Neural cell (in vitro differentiated cells): Measurements from ENCODE around the gene CDRT4. TPM values are rescaled to one million over a fixed set of nuclear protein-coding genes. Genes with fewer than 3 reads are reported as not detected.

Experiments
- H2AFZ ChIP-seq: fragments of 200-600, 300-800 bp; sonication (generic), shearing (Covaris generic); 2 replicates; pipeline ENCODE4 v1.6.0; 2014; ENCODE audit warnings: low read depth, mild to moderate bottlenecking, antibody characterized with exemption, low read length, moderate library complexity
- H3F3A ChIP-seq: fragments of 200-600 bp; shearing (Covaris generic); 2 replicates; pipeline ENCODE4 v1.6.1; 2016; ENCODE audit warnings: mild to moderate bottlenecking, moderate library complexity, mixed read lengths, antibody characterized with exemption, low read length; ENCODE audit not compliant: insufficient read depth, poor library complexity, severe bottlenecking
- H3K27ac ChIP-seq: fragments of 200-600, 300-800 bp; sonication (generic), shearing (Covaris generic); 2 replicates; pipeline ENCODE4 v1.5.1; 2014; ENCODE audit warnings: mild to moderate bottlenecking, low read length, moderate library complexity
- H3K27me3 ChIP-seq: fragments of 300-800, 200-600 bp; sonication (generic), shearing (Covaris generic); 2 replicates; pipeline ENCODE4 v1.6.0; 2014; ENCODE audit warnings: mild to moderate bottlenecking, low read depth, low read length, moderate library complexity; ENCODE audit not compliant: insufficient read depth
- H3K36me3 ChIP-seq: fragments of 300-800, 200-600 bp; sonication (generic), shearing (Covaris generic); 2 replicates; pipeline ENCODE4 v1.5.1; 2014; ENCODE audit warnings: mild to moderate bottlenecking, antibody characterized with exemption, low read length, moderate library complexity; ENCODE audit not compliant: insufficient read depth
- H3K4me2 ChIP-seq: fragments of 300-800, 200-600 bp; sonication (generic), shearing (Covaris generic); 2 replicates; pipeline ENCODE4 v1.6.0; 2014; ENCODE audit warnings: mild to moderate bottlenecking, low read length
- H3K4me3 ChIP-seq: fragments of 300-800, 200-600 bp; sonication (generic), shearing (Covaris generic); 2 replicates; pipeline ENCODE4 v1.5.1; 2014; ENCODE audit warnings: mild to moderate bottlenecking, low read length, moderate library complexity
- H3K79me2 ChIP-seq: fragments of 200-600 bp; shearing (Covaris generic); replicated peaks from 2 replicates; pipeline ENCODE4 v1.6.0; 2014; ENCODE audit warnings: mild to moderate bottlenecking, low read length, moderate library complexity; ENCODE audit not compliant: insufficient read depth
- H3K9ac ChIP-seq: fragments of 300-800, 200-600 bp; sonication (generic), shearing (Covaris generic); 2 replicates; pipeline ENCODE4 v1.6.1; 2016; ENCODE audit warnings: mild to moderate bottlenecking, low read length, mixed read lengths
- H3K9me2 ChIP-seq: fragments of 200-600 bp; shearing (Covaris generic); 2 replicates; pipeline ENCODE4 v1.6.1; 2016; ENCODE audit warnings: mild to moderate bottlenecking, low read length, mixed read lengths; ENCODE audit not compliant: insufficient read depth
- H3K9me3 ChIP-seq: fragments of 200-600, 300-800 bp; sonication (generic), shearing (Covaris generic); 2 replicates; pipeline ENCODE4 v1.6.1; 2016; ENCODE audit warnings: mild to moderate bottlenecking, mixed run types, low read length, moderate library complexity, mixed read lengths
- H4K20me1 ChIP-seq: fragments of 200-600 bp; shearing (Covaris generic); 2 replicates; pipeline ENCODE4 v1.6.1; 2016; ENCODE audit warnings: mild to moderate bottlenecking, mixed run types; ENCODE audit not compliant: insufficient read depth
- EP300 ChIP-seq: fragments of 450-650 bp; conservative IDR thresholded peaks from 2 replicates; pipeline ENCODE4 v1.6.1; 2014; ENCODE audit warnings: antibody characterized with exemption, mild to moderate bottlenecking, moderate library complexity; ENCODE audit not compliant: poor library complexity, severe bottlenecking
- EZH2 ChIP-seq: fragments of 200-600, 300-800 bp; shearing (Covaris generic), sonication (generic); IDR thresholded peaks from 2 replicates; pipeline ENCODE4 v1.6.1; 2014; ENCODE audit warnings: antibody characterized with exemption, low read length, borderline replicate concordance, mild to moderate bottlenecking; ENCODE audit not compliant: insufficient read depth, poor library complexity, severe bottlenecking
- MXI1 ChIP-seq: fragments of 450-650 bp; conservative IDR thresholded peaks from 2 replicates; pipeline ENCODE4 v1.6.1; 2014; ENCODE audit warnings: antibody characterized with exemption, mild to moderate bottlenecking; ENCODE audit not compliant: poor library complexity, severe bottlenecking
- POLR2AphosphoS5 ChIP-seq: IDR thresholded peaks from 2 replicates; pipeline ENCODE4 v1.6.1; 2012
- RAD21 ChIP-seq: fragments of 450-650 bp; conservative IDR thresholded peaks from 2 replicates; pipeline ENCODE4 v1.6.1; 2014; ENCODE audit warnings: antibody characterized with exemption, mild to moderate bottlenecking, moderate library complexity
- SMC3 ChIP-seq: fragments of 450-650 bp; conservative IDR thresholded peaks from 2 replicates; pipeline ENCODE4 v1.6.1; 2014; ENCODE audit warnings: antibody characterized with exemption, mild to moderate bottlenecking, moderate library complexity; ENCODE audit not compliant: poor library complexity
- polyA plus RNA-seq: library from polyadenylated mRNA; depleted of rRNA; stranded (reverse); fragments of >200 nt; gene quantifications from 2 replicates; pipeline ENCODE4 v1.2.3, GENCODE V29; 2014
- TF ChIP-seq, protein P1 (sequence below): IDR thresholded peaks from 2 replicates; pipeline ENCODE4 v1.6.1; 2012; ENCODE audit warnings: borderline replicate concordance
- TF ChIP-seq, protein P2 (sequence below): fragments of 450-650 bp; IDR thresholded peaks from 2 replicates; pipeline ENCODE4 v1.5.1; 2014; ENCODE audit warnings: antibody characterized with exemption, mild to moderate bottlenecking, moderate library complexity; ENCODE audit not compliant: poor library complexity, severe bottlenecking

Gene CDRT4
- polyA plus RNA-seq, 1 donor from 2014 or later = 22.5 TPM

DNA sequence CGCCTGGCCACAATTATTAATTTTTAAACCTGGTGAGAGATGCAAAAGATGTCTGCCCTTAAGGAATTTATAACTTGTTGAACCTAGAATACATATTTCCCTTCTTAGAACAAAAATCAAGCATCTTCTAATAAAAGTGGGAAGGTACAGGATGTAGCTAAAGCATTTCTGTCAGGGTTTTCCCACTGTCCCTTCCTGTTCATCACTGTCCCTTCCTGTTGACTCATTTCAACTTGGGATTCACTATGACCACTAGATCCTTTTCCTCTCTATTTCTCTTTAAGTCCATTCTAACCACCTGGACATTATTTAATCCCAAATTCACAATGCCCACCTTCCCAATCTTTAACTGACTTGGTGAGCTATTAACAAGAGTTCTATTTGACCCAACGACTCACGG, 33.9 kb upstream of the CDRT4 start:
- no peak overlapping the region for H3K4me3 ChIP-seq
- H3F3A ChIP-seq = no peaks in the 10 kb centered on the region
- no peaks in the 10 kb centered on the region for H3K9me2 ChIP-seq
- peaks cover 4% of the 10 kb centered on the region for H3K36me3 ChIP-seq
- no peaks in the 10 kb centered on the region for H3K79me2 ChIP-seq
- no peaks in the 10 kb centered on the region for H4K20me1 ChIP-seq
- TF ChIP-seq POLR2AphosphoS5 = no peak
- no peak for TF ChIP-seq SMC3
- no peak for TF ChIP-seq EP300
- TF ChIP-seq RAD21 = no peak
- no peaks in the 10 kb centered on the region for H3K27me3 ChIP-seq
- no peak overlapping the region for H3K27ac ChIP-seq
- H2AFZ ChIP-seq = no peak overlapping the region
- H3K4me2 ChIP-seq = no peak overlapping the region
- H3K9ac ChIP-seq = no peak overlapping the region
- no peaks in the 10 kb centered on the region for H3K9me3 ChIP-seq

DNA sequence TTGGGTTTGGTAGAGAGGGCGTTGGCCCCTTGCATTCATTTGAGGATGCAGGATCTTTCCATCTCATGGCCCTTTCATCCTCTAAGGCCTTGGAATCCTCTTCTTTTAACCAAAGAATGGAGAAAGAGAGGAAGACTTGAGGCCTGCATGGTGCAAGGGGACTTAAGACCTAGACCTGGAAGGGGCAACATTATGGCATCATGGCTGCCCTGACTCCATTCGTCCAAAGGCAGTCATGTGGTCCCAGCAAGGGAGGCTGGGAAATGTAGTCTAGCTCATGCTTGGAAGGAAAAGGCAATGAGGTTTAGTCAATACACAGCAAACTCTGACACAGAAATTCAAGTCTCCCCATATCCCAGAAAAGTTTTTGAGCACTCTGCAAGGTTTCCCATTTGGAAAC, 30.7 kb upstream of the CDRT4 start:
- Histone ChIP-seq H2AFZ (no peak overlapping the region), H3K27me3 (no peaks in the 10 kb centered on the region), H3K36me3 (peaks cover 4% of the 10 kb centered on the region), H3K79me2 (no peaks in the 10 kb centered on the region), H3K4me3 (no peak overlapping the region), H3K9me3 (no peaks in the 10 kb centered on the region), H3K9me2 (no peaks in the 10 kb centered on the region), H3F3A (no peaks in the 10 kb centered on the region), H3K9ac (no peak overlapping the region), H3K27ac (no peak overlapping the region), H3K4me2 (no peak overlapping the region), H4K20me1 (no peaks in the 10 kb centered on the region)
- no peak for TF ChIP-seq EP300
- TF ChIP-seq, protein P1, sequence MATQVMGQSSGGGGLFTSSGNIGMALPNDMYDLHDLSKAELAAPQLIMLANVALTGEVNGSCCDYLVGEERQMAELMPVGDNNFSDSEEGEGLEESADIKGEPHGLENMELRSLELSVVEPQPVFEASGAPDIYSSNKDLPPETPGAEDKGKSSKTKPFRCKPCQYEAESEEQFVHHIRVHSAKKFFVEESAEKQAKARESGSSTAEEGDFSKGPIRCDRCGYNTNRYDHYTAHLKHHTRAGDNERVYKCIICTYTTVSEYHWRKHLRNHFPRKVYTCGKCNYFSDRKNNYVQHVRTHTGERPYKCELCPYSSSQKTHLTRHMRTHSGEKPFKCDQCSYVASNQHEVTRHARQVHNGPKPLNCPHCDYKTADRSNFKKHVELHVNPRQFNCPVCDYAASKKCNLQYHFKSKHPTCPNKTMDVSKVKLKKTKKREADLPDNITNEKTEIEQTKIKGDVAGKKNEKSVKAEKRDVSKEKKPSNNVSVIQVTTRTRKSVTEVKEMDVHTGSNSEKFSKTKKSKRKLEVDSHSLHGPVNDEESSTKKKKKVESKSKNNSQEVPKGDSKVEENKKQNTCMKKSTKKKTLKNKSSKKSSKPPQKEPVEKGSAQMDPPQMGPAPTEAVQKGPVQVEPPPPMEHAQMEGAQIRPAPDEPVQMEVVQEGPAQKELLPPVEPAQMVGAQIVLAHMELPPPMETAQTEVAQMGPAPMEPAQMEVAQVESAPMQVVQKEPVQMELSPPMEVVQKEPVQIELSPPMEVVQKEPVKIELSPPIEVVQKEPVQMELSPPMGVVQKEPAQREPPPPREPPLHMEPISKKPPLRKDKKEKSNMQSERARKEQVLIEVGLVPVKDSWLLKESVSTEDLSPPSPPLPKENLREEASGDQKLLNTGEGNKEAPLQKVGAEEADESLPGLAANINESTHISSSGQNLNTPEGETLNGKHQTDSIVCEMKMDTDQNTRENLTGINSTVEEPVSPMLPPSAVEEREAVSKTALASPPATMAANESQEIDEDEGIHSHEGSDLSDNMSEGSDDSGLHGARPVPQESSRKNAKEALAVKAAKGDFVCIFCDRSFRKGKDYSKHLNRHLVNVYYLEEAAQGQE = no peak
- no peak for TF ChIP-seq SMC3
- no peak for TF ChIP-seq MXI1

DNA sequence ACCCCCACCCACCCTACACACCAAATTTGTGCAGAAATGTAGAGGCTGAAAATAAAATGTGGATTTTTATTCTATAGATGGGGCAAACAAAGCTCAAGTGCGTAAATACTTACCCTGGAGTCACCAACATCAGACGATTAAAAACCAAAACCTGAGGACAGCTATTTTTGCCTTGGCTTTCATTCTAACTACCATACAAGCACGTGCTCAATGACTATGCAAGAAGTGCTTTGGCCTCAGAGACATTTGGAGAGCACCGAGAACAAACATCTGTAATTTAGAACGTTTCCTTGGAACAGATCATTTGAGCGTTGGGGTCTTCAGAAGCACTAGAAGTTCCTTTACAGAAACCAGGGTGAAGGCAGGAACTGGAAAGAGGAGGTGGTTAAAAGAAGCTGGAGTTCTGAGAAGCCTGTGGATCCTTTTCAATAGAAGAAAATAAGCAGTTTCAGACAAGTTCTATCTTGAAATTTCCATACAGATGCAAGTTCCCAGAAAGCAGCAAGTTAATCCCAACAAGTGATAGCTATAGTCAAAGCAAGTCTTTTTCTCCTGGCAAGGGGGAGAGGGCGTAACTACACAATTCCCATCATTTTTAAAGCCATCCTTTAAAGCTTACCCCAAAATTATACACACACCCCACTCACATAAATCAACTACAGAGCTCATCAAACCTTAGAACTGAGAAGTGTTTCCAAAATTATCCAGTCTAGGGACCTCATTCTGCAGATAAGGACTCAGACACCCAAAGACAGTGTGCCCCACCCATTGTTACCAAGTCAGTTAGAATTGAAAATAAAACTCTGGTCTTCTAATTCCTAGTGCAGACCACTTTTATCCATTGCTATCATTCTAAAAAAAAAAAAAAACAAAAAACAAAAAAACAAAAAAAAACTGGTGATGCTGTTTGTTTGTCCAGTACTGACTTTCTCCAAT, 29.6 kb upstream of the CDRT4 start:
- H3K9me2 ChIP-seq = no peaks in the 10 kb centered on the region
- no peak overlapping the region for H3K4me3 ChIP-seq
- H3K27me3 ChIP-seq = no peaks in the 10 kb centered on the region
- H2AFZ ChIP-seq = no peak overlapping the region
- H3K9me3 ChIP-seq = no peaks in the 10 kb centered on the region
- no peaks in the 10 kb centered on the region for H4K20me1 ChIP-seq
- H3K79me2 ChIP-seq = no peaks in the 10 kb centered on the region
- no peak overlapping the region for H3K4me2 ChIP-seq
- no peak for TF ChIP-seq EP300
- TF ChIP-seq MXI1 = no peak
- TF ChIP-seq, protein P1 = no peak
- TF ChIP-seq EZH2 = no peak
- TF ChIP-seq, protein P2, sequence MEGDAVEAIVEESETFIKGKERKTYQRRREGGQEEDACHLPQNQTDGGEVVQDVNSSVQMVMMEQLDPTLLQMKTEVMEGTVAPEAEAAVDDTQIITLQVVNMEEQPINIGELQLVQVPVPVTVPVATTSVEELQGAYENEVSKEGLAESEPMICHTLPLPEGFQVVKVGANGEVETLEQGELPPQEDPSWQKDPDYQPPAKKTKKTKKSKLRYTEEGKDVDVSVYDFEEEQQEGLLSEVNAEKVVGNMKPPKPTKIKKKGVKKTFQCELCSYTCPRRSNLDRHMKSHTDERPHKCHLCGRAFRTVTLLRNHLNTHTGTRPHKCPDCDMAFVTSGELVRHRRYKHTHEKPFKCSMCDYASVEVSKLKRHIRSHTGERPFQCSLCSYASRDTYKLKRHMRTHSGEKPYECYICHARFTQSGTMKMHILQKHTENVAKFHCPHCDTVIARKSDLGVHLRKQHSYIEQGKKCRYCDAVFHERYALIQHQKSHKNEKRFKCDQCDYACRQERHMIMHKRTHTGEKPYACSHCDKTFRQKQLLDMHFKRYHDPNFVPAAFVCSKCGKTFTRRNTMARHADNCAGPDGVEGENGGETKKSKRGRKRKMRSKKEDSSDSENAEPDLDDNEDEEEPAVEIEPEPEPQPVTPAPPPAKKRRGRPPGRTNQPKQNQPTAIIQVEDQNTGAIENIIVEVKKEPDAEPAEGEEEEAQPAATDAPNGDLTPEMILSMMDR = no peak
- TF ChIP-seq POLR2AphosphoS5 = no peak
- no peak for TF ChIP-seq SMC3
- TF ChIP-seq RAD21 = no peak
- H3F3A ChIP-seq = no peaks in the 10 kb centered on the region
- H3K36me3 ChIP-seq = peaks cover 4% of the 10 kb centered on the region
- H3K27ac ChIP-seq = no peak overlapping the region
- no peak overlapping the region for H3K9ac ChIP-seq
